ENCODE measurements around the gene ERMARD.

The ERMARD gene

DNA sequence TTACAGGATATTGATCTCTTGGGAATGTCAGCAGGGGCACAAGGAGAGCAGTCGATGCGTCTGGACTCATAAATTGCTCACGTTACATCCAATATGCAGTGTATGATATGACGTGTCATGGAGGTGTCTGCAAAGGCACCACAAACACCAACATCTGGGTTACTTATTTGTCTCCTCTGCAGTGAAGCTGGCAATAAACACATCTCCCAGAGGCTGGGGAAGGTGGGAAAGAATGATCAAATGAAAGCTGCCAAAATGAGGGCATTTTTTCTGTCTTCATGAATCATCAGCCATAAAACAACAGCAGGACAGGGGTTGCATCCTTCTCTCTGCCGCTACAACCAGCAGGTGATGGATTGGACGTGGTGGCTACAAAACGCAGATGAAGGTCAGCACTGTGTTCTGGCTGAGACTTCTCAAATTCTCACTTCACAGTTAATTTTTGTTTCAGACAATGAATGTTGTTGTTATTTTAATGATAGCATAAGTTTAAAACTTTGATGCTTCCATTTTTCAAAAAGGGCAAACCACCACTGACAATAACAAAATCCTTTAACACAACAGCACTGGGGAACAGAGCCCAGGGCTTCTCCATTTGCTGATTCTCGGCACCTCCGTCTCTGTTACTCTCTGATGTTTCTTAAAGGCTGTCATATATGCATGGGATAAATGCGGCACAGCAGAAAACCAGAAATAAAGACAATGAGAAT lies 47.5 kb downstream of the ERMARD start:
- TF ChIP-seq, protein P1, sequence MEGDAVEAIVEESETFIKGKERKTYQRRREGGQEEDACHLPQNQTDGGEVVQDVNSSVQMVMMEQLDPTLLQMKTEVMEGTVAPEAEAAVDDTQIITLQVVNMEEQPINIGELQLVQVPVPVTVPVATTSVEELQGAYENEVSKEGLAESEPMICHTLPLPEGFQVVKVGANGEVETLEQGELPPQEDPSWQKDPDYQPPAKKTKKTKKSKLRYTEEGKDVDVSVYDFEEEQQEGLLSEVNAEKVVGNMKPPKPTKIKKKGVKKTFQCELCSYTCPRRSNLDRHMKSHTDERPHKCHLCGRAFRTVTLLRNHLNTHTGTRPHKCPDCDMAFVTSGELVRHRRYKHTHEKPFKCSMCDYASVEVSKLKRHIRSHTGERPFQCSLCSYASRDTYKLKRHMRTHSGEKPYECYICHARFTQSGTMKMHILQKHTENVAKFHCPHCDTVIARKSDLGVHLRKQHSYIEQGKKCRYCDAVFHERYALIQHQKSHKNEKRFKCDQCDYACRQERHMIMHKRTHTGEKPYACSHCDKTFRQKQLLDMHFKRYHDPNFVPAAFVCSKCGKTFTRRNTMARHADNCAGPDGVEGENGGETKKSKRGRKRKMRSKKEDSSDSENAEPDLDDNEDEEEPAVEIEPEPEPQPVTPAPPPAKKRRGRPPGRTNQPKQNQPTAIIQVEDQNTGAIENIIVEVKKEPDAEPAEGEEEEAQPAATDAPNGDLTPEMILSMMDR (IDR thresholded peaks at IDR 0.05; ENCODE audit: low read depth, low read length), result no peak
- no peak for TF ChIP-seq EZH2phosphoT487 (IDR thresholded peaks at IDR 0.05; ENCODE audit: low read depth)
- no peak overlapping the region for H3K9ac ChIP-seq (ENCODE audit: low read length)
- H3K4me2 ChIP-seq (ENCODE audit: low read length), result no peak overlapping the region
- H4K20me1 ChIP-seq (ENCODE audit: insufficient read depth, low read length), result no peaks in the 10 kb centered on the region
- H3K27me3 ChIP-seq (ENCODE audit: low read depth, low read length), result 0 out of 2 replicates have a peak, but pooled peaks cover 5% of the 10 kb centered on the region
- no peaks in the 10 kb centered on the region for H3K79me2 ChIP-seq (ENCODE audit: low read length)
- no peaks in the 10 kb centered on the region for H3K9me3 ChIP-seq (ENCODE audit: insufficient read depth, low read length)
- peaks cover 9% of the 10 kb centered on the region for H3K4me1 ChIP-seq (ENCODE audit: low read length)
- no peak overlapping the region for H2AFZ ChIP-seq (ENCODE audit: low read depth, low read length)
- H3K27ac ChIP-seq (ENCODE audit: low read length), result no peak overlapping the region
- H3K36me3 ChIP-seq (replicated peaks; ENCODE audit: low read depth, low read length), result no peaks in the 10 kb centered on the region
- H3K4me3 ChIP-seq (ENCODE audit: low read length), result no peak overlapping the region

DNA sequence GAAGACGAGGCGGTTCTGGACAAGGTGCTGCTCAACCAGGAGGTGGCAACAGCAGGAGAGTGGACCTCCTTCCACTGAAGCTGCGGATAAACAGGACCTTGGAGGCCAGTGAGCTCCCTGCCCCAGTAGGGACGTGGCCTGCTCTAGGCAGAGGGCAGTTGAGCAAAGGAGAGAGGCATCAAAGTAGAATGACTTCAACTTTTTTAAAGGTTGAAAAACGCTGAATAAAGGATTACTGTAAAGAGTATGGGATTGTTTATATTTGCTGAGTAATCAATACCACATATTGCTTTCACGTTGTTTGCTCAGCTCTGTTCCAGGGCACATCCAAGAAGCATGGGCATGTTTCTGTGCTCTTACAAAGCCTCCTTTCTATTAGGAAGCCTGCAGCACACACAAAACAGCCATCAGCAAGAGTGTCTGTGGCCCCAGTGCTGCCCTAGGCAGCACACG lies 48.1 kb downstream of the ERMARD start:
- Histone ChIP-seq H4K20me1 (ENCODE audit: insufficient read depth, low read length) (no peaks in the 10 kb centered on the region), H3K9ac (ENCODE audit: low read length) (no peak overlapping the region), H2AFZ (ENCODE audit: low read depth, low read length) (no peak overlapping the region), H3K27ac (ENCODE audit: low read length) (no peak overlapping the region), H3K36me3 (replicated peaks; ENCODE audit: low read depth, low read length) (no peaks in the 10 kb centered on the region), H3K79me2 (ENCODE audit: low read length) (no peaks in the 10 kb centered on the region), H3K4me2 (ENCODE audit: low read length) (no peak overlapping the region), H3K27me3 (ENCODE audit: low read depth, low read length) (0 out of 2 replicates have a peak, but pooled peaks cover 5% of the 10 kb centered on the region), H3K4me3 (ENCODE audit: low read length) (no peak overlapping the region), H3K4me1 (ENCODE audit: low read length) (peaks cover 9% of the 10 kb centered on the region), H3K9me3 (ENCODE audit: insufficient read depth, low read length) (no peaks in the 10 kb centered on the region)
- TF ChIP-seq, protein P1 (IDR thresholded peaks at IDR 0.05; ENCODE audit: low read depth, low read length), result no peak
- TF ChIP-seq EZH2phosphoT487 (IDR thresholded peaks at IDR 0.05; ENCODE audit: low read depth), result no peak

DNA sequence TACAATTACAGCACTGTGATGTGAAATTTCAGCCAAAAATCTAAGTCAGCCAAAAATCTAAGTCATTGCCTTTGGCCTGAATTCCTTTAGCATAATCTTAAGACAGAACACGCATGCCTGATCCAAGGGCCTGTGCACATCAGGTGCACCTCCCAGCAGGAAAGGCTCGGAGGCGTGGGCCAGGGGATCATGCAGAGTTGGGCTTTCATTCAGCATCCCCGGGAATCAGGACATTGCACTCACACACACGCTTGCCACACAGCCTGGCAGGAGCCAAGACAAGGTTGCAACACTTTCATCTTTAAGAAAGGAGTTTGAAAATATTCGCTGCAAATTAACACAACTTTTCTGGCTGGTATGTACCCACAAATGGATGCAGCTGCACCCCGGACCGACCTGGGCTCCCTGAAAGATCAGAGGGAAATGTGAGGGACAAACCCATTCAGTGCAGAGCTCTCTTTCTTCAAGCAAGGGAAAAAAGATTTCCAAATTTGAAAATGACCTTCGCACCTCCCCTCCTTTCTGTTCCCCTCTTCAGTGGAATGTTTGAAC lies 48.8 kb downstream of the ERMARD start:
- Histone ChIP-seq H3K27ac (ENCODE audit: low read length) (no peak overlapping the region), H3K9me3 (ENCODE audit: insufficient read depth, low read length) (no peaks in the 10 kb centered on the region), H4K20me1 (ENCODE audit: insufficient read depth, low read length) (no peaks in the 10 kb centered on the region), H3K4me3 (ENCODE audit: low read length) (no peak overlapping the region), H3K79me2 (ENCODE audit: low read length) (no peaks in the 10 kb centered on the region), H3K27me3 (ENCODE audit: low read depth, low read length) (0 out of 2 replicates have a peak, but pooled peaks cover 5% of the 10 kb centered on the region), H3K4me2 (ENCODE audit: low read length) (0 out of 2 replicates have a peak overlapping the region, but pooled peaks have one; percentile 12), H3K36me3 (replicated peaks; ENCODE audit: low read depth, low read length) (no peaks in the 10 kb centered on the region), H2AFZ (ENCODE audit: low read depth, low read length) (no peak overlapping the region), H3K9ac (ENCODE audit: low read length) (no peak overlapping the region), H3K4me1 (ENCODE audit: low read length) (peaks cover 9% of the 10 kb centered on the region)
- TF ChIP-seq, protein P1 (IDR thresholded peaks at IDR 0.05; ENCODE audit: low read depth, low read length), result no peak
- TF ChIP-seq EZH2phosphoT487 (IDR thresholded peaks at IDR 0.05; ENCODE audit: low read depth), result no peak

DNA sequence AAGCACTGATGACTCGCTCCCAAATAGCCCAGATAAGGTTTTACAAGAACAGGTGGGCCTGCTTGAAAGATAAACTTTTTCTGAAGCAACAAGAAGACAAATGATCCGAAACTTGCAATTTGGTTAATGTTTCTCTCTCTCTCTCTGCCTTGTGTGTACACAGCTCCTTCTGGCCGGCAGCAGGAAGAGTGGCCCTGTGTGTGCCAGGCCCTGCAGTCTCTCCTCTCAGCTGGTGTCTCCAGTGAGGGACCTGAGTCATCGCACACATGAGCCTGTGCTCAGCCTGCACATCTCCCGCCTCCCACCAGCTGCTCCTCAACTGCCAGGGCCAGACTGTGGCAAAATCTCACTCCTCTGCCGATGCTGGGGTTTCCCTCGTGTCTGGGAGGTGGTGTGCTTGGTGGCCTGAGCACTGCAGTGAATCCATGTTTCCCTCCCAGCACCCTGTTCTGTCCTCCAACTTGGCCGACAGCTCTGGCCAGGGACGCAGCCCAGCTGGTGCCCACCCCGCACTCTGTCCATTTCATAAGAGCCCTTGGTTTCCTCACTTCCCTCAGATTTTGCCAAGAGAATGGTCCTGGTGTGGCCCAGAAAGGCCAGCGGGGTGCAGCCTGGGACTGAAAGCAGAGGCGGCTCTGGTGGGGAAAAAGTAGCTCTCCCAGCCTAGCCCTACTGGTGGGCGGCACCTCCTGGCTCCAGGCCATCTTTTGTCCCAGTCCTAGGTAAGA lies 49.4 kb downstream of the ERMARD start:
- no peak overlapping the region for H3K4me3 ChIP-seq (ENCODE audit: low read length)
- 0 out of 2 replicates have a peak, but pooled peaks cover 5% of the 10 kb centered on the region for H3K27me3 ChIP-seq (ENCODE audit: low read depth, low read length)
- H3K4me1 ChIP-seq (ENCODE audit: low read length), result peaks cover 9% of the 10 kb centered on the region
- H2AFZ ChIP-seq (ENCODE audit: low read depth, low read length), result 0 out of 2 replicates have a peak overlapping the region, but pooled peaks have one; percentile 21
- H3K4me2 ChIP-seq (ENCODE audit: low read length), result 0 out of 2 replicates have a peak overlapping the region, but pooled peaks have one; percentile 12
- no peak overlapping the region for H3K27ac ChIP-seq (ENCODE audit: low read length)
- TF ChIP-seq EZH2phosphoT487 (IDR thresholded peaks at IDR 0.05; ENCODE audit: low read depth), result no peak
- TF ChIP-seq, protein P1 (IDR thresholded peaks at IDR 0.05; ENCODE audit: low read depth, low read length), result no peak
- no peaks in the 10 kb centered on the region for H3K79me2 ChIP-seq (ENCODE audit: low read length)
- no peaks in the 10 kb centered on the region for H3K36me3 ChIP-seq (replicated peaks; ENCODE audit: low read depth, low read length)
- H4K20me1 ChIP-seq (ENCODE audit: insufficient read depth, low read length), result no peaks in the 10 kb centered on the region
- H3K9ac ChIP-seq (ENCODE audit: low read length), result no peak overlapping the region
- H3K9me3 ChIP-seq (ENCODE audit: insufficient read depth, low read length), result no peaks in the 10 kb centered on the region

Data from OCI-LY3 (cell line).